H9 (cell line): ENCODE data around the gene PPM1B. TPM values are rescaled to one million over a fixed set of nuclear protein-coding genes. Genes with fewer than 3 reads are reported as not detected.

ENCODE experiments used
- DNase-seq: peaks from one replicate; pipeline ENCODE4 v3.0.0-alpha.2; 2017
- H2AFZ ChIP-seq: one replicate; pipeline ENCODE4 v1.6.1; 2013; ENCODE audit warnings: mild to moderate bottlenecking, low read length, control low read depth, moderate library complexity
- H2AK5ac ChIP-seq: 2 replicates; pipeline ENCODE4 v1.6.1; 2013; ENCODE audit warnings: low read length, control low read depth, mixed read lengths; ENCODE audit not compliant: insufficient read length
- H2BK120ac ChIP-seq: one replicate; pipeline ENCODE4 v1.6.1; 2013; ENCODE audit warnings: low read depth, mild to moderate bottlenecking, low read length, control low read depth, inconsistent platforms; ENCODE audit not compliant: poor library complexity, severe bottlenecking
- H2BK12ac ChIP-seq: 2 replicates; pipeline ENCODE4 v1.6.1; 2013; ENCODE audit warnings: low read length, control low read depth, mixed read lengths, low read depth; ENCODE audit not compliant: insufficient read length
- H2BK15ac ChIP-seq: 2 replicates; pipeline ENCODE4 v1.6.1; 2013; ENCODE audit warnings: low read depth, low read length, control low read depth
- H2BK20ac ChIP-seq: one replicate; pipeline ENCODE4 v1.6.1; 2013; ENCODE audit warnings: low read depth, mild to moderate bottlenecking, low read length, control low read depth, inconsistent platforms; ENCODE audit not compliant: poor library complexity, severe bottlenecking
- H2BK5ac ChIP-seq: 2 replicates; pipeline ENCODE4 v1.6.1; 2013; ENCODE audit warnings: low read length, control low read depth, mixed read lengths; ENCODE audit not compliant: insufficient read length
- H3K14ac ChIP-seq: 2 replicates; pipeline ENCODE4 v1.6.1; 2013; ENCODE audit warnings: low read length, control low read depth; ENCODE audit not compliant: insufficient read depth
- H3K18ac ChIP-seq: 2 replicates; pipeline ENCODE4 v1.6.1; 2013; ENCODE audit warnings: low read depth, mild to moderate bottlenecking, mixed read lengths, low read length, control low read depth; ENCODE audit not compliant: insufficient read length
- H3K23ac ChIP-seq: 2 replicates; pipeline ENCODE4 v1.6.1; 2013; ENCODE audit warnings: low read length, control low read depth, mixed read lengths, low read depth; ENCODE audit not compliant: insufficient read length
- H3K23me2 ChIP-seq: 2 replicates; pipeline ENCODE4 v1.6.1; 2013; ENCODE audit warnings: low read depth, mild to moderate bottlenecking, mixed read lengths, low read length, control low read depth; ENCODE audit not compliant: insufficient read length, poor library complexity, severe bottlenecking
- H3K27ac ChIP-seq: 2 replicates; pipeline ENCODE4 v1.5.1; 2013; ENCODE audit warnings: low read length, control low read depth, mixed read lengths, low read depth; ENCODE audit not compliant: insufficient read length
- H3K27me3 ChIP-seq: 2 replicates; pipeline ENCODE4 v1.6.1; 2013; ENCODE audit warnings: low read length, control low read depth, inconsistent platforms; ENCODE audit not compliant: insufficient read depth
- H3K4ac ChIP-seq: 2 replicates; pipeline ENCODE4 v1.6.1; 2013; ENCODE audit warnings: low read depth, mild to moderate bottlenecking, control low read depth, inconsistent platforms, low read length, moderate library complexity
- H3K4me1 ChIP-seq: 2 replicates; pipeline ENCODE4 v1.6.1; 2013; ENCODE audit warnings: low read length, control low read depth, inconsistent platforms; ENCODE audit not compliant: insufficient read depth
- H3K4me2 ChIP-seq: 2 replicates; pipeline ENCODE4 v1.6.1; 2013; ENCODE audit warnings: low read length, control low read depth, mixed read lengths; ENCODE audit not compliant: insufficient read length, insufficient read depth
- H3K56ac ChIP-seq: 2 replicates; pipeline ENCODE4 v1.6.1; 2013; ENCODE audit warnings: low read depth, mild to moderate bottlenecking, mixed read lengths, low read length, control low read depth; ENCODE audit not compliant: insufficient read length
- H3K79me1 ChIP-seq: 2 replicates; pipeline ENCODE4 v1.6.1; 2013; ENCODE audit warnings: low read depth, mild to moderate bottlenecking, moderate library complexity, low read length, control low read depth, inconsistent platforms; ENCODE audit not compliant: insufficient read depth, poor library complexity, severe bottlenecking
- H3K79me2 ChIP-seq: 2 replicates; pipeline ENCODE4 v1.6.1; 2013; ENCODE audit warnings: low read length, control low read depth, inconsistent platforms; ENCODE audit not compliant: insufficient read depth
- H3K9ac ChIP-seq: 2 replicates; pipeline ENCODE4 v1.6.1; 2013; ENCODE audit warnings: low read length, control low read depth, mixed read lengths; ENCODE audit not compliant: insufficient read length; ENCODE audit errors: extremely low read depth
- H3K9me3 ChIP-seq: one replicate; pipeline ENCODE4 v1.6.1; 2013; ENCODE audit warnings: low read depth, low read length, inconsistent platforms; ENCODE audit not compliant: control insufficient read depth
- H3T11ph ChIP-seq: one replicate; pipeline ENCODE4 v1.6.1; 2013; ENCODE audit warnings: mild to moderate bottlenecking, low read length, control low read depth, inconsistent platforms
- H4K20me1 ChIP-seq: one replicate; pipeline ENCODE4 v1.6.1; 2013; ENCODE audit not compliant: control insufficient read depth, insufficient read length, insufficient read depth
- H4K5ac ChIP-seq: 2 replicates; pipeline ENCODE4 v1.6.1; 2013; ENCODE audit warnings: low read depth, mild to moderate bottlenecking, mixed read lengths, low read length, control low read depth; ENCODE audit not compliant: insufficient read length
- H4K8ac ChIP-seq: replicated peaks from 2 replicates; pipeline ENCODE4 v1.6.1; 2013; ENCODE audit warnings: low read length, control low read depth, mixed read lengths, low read depth; ENCODE audit not compliant: insufficient read length
- H4K91ac ChIP-seq: 2 replicates; pipeline ENCODE4 v1.6.1; 2013; ENCODE audit warnings: low read depth, mild to moderate bottlenecking, moderate library complexity, mixed read lengths, low read length, control low read depth; ENCODE audit not compliant: insufficient read length
- H3K27ac Mint-ChIP-seq, 3 experiments: 2 replicates in 2 of 3; 3 replicates in 1 of 3; pipeline ENCODE4 v1.8.0; 2020 to 2021; ENCODE audit warnings: mixed read lengths in 3 of 3, mild to moderate bottlenecking in 1 of 3, moderate library complexity in 1 of 3
- H3K27me3 Mint-ChIP-seq: 2 replicates; pipeline ENCODE4 v1.8.0; 2021; ENCODE audit warnings: low read depth, mild to moderate bottlenecking, moderate library complexity, mixed read lengths
- H3K36me3 Mint-ChIP-seq, 3 experiments: 2 replicates in 2 of 3; 3 replicates in 1 of 3; pipeline ENCODE4 v1.8.0; 2020 to 2021; ENCODE audit warnings: low read depth in 3 of 3, mixed read lengths in 3 of 3; ENCODE audit not compliant: insufficient read depth in 1 of 3
- H3K4me1 Mint-ChIP-seq, 2 experiments: 2 replicates each; pipeline ENCODE4 v1.8.0; 2020; ENCODE audit warnings: mixed read lengths in 2 of 2
- H3K4me3 Mint-ChIP-seq, 2 experiments: 2 replicates in 1 of 2; 3 replicates in 1 of 2; pipeline ENCODE4 v1.8.0; 2020 to 2021; ENCODE audit warnings: mild to moderate bottlenecking in 2 of 2, mixed read lengths in 2 of 2, moderate library complexity in 1 of 2
- H3K9me3 Mint-ChIP-seq, 2 experiments: 2 replicates in 1 of 2; 3 replicates in 1 of 2; pipeline ENCODE4 v1.8.0; 2020; ENCODE audit warnings: mild to moderate bottlenecking in 2 of 2, mixed read lengths in 2 of 2, moderate library complexity in 1 of 2
- CTCF ChIP-seq: fragments of 200-600 bp; sonication (generic); conservative IDR thresholded peaks from 3 replicates; pipeline ENCODE4 v1.8.0; 2021; ENCODE audit warnings: antibody characterized with exemption, mild to moderate bottlenecking
- WGBS: extraction: QIAGEN DNeasy Blood & Tissue Kit; methylation state at CpG from one replicate; pipeline ENCODE4 v1.1.7; 2013; ENCODE audit warnings: missing lambda C conversion rate, low lambda C conversion rate, mixed read lengths; ENCODE audit not compliant: insufficient read length; ENCODE audit errors: extremely low coverage; 5-methylcytosine and 5-hydroxymethylcytosine counted together
- total RNA-seq: library from RNA; stranded (reverse); gene quantifications from 2 replicates; pipeline ENCODE4 v1.2.1, GENCODE V29; 2021

PPM1B gene
- total RNA-seq, 1 experiment from 2014 or later, result 156 TPM

- peaks cover 0 to 3% (median 0%) of the 10 kb centered on the region in 3 experiments; a peak in 1 of 7 replicates for H3K36me3 Mint-ChIP-seq
- H2BK20ac ChIP-seq, result no peak overlapping the region
- H3K79me2 ChIP-seq, result no peaks in the 10 kb centered on the region
- no peak overlapping the region for H2BK15ac ChIP-seq
- H3K27me3 ChIP-seq, result no peaks in the 10 kb centered on the region
- no peak for DNase-seq
- no peak overlapping the region for H3K14ac ChIP-seq
- H3K27me3 Mint-ChIP-seq, result no peaks in the 10 kb centered on the region
- H4K91ac ChIP-seq, result no peak overlapping the region
- H2BK5ac ChIP-seq, result no peak overlapping the region
- H3K27ac Mint-ChIP-seq, result no peak overlapping the region
- no peak for TF ChIP-seq CTCF
- no peak overlapping the region for H2BK120ac ChIP-seq
- no peak overlapping the region for H3K4me2 ChIP-seq
- H3K56ac ChIP-seq, result no peak overlapping the region
- no peak overlapping the region for H2BK12ac ChIP-seq
- no peak overlapping the region for H2AK5ac ChIP-seq
- WGBS, result no CpG with 5 or more reads among the region's 2 CpGs
- H3K4me3 Mint-ChIP-seq, result no peak overlapping the region
- no peak overlapping the region for H4K5ac ChIP-seq
- H3K4ac ChIP-seq, result no peak overlapping the region
- no peaks in the 10 kb centered on the region for H3K23me2 ChIP-seq
- no peak overlapping the region for H3K23ac ChIP-seq
- H3K18ac ChIP-seq, result no peak overlapping the region
- H3K4me1 Mint-ChIP-seq, result peaks cover 26 to 27% of the 10 kb centered on the region in 2 experiments
- H2AFZ ChIP-seq, result no peak overlapping the region
- H3K9ac ChIP-seq, result no peak overlapping the region
- no peaks in the 10 kb centered on the region for H4K20me1 ChIP-seq
- H3K79me1 ChIP-seq, result no peaks in the 10 kb centered on the region
- no peaks in the 10 kb centered on the region for H3K9me3 Mint-ChIP-seq
- H3K4me1 ChIP-seq, result peaks cover 2% of the 10 kb centered on the region
- H4K8ac ChIP-seq, result no peak overlapping the region
- no peak overlapping the region for H3T11ph ChIP-seq
- H3K27ac ChIP-seq, result no peak overlapping the region
- no peaks in the 10 kb centered on the region for H3K9me3 ChIP-seq
Measured at GRCh38 chr2:44237221-44237620, 68.5 kb downstream of the PPM1B start.
